Medulla oblongata (tissue), 1 donor: ENCODE data around the gene WDR59.
"Not testable (repeated sequence)": the region's sequence is repeated elsewhere in the genome, so short reads cannot be mapped to it uniquely, and the experiment has no call there.

ENCODE experiments used
- DNase-seq: peaks from one replicate; pipeline ENCODE4 v3.0.0-alpha.2; 2015; ENCODE audit errors: extremely low spot score

The WDR59 gene

DNA sequence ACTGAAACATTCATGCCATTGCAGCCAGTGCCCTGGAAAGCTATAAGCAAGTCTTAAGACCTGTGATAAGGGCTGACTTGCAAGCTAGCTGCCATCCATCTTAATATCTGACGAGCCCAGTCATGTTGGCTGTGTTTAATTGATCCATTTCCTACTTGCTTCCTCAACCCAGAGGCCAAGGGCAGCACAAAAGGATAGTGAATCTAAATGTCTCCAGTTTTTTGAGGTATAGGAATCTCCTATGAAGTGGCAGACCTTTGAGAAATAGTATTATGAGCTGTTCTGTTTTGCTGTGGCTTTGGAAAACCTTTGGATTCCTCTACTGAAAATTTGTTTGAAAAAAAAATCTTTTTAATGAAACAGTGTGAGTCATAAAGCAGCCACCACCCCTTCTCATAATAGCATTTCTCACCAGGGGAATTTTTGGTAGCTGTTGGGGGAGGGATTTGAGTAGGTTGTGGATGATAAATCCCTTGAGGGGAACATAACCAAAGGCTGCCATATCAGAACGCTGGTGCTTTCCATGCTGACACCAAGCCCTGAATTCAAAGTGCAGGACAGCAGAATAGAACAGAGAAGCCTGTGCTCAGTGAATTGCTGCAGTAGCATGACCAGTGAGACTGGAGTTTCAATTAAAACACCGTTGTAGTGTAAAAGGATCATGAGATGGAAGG is 26.8 kb upstream of the WDR59 start:
- no peak for DNase-seq

DNA sequence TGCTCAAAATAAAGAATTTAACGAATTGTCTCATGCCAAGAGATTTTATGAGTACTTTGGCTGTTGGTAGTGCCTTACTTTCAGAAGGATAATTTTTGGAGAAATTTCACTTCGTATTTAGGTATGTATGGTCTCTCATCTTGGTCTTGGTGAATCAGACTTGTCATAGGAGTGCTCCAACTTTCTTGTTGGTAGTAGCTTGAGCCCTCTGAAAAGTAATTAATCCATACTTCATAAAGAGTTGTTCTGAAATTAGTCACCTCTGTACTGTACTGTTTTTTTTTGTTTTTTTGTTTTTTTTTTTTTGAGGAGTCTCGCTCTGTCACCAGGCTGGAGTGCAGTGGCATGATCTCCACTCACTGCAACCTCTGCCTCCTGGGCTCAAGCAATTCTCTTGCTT is 25.5 kb upstream of the WDR59 start:
- DNase-seq, result no peak

DNA sequence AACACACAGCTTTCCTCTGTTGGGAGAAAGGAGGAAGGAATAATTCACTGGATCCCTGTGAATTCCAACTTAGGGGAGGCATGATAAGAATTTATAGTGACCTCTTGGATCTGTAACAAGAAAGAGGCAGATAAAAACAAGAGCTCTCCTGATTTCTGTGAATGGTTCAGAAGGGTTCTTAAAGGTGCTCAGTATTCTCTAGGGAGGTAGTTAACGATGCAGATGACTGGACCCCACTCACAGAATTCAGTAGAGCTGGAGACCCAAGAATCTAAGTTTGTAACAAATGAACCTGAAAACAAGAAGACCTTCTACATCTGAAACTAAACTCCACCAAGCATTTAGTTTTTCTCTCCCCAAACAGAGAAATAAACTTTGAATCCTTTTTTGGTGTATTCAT is 22.5 kb upstream of the WDR59 start:
- DNase-seq, result no peak

DNA sequence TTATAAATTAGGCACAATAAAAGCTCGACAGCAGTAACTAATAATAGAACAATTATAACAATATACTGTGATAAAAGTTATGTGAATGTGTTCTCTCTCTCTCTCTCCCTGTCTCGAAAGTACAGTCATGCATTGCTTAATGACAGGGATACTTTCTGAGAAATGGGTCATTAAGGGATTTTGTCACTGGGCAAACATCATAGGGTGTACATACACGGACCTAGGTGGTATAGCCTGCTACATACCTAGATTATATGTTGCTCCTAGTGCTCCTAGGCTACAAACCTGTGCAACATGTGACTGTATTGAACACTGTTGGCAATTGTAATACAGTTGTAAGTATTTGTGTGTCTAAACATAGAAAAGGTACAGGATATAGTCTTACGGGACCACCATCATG is 20.8 kb upstream of the WDR59 start:
- no peak for DNase-seq

DNA sequence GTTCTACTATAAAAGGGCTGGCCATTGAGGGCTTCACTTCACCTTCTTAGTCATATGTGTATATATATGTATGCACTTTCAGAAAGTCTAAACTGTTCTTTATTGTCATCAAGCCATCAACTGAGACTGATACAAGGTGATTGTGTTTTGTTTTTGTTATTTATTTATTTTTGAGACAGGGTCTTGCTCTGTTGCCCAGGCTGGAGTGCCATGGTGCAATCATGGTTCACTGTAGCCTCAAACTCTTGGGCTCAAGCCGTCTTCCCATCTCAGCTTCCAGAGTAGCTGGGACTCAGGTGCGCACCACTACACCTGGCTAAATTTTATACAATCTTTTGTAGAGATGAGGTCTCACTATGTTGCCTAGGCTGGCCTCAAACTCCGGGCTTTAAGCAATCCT is 19.5 kb upstream of the WDR59 start:
- no peak for DNase-seq

DNA sequence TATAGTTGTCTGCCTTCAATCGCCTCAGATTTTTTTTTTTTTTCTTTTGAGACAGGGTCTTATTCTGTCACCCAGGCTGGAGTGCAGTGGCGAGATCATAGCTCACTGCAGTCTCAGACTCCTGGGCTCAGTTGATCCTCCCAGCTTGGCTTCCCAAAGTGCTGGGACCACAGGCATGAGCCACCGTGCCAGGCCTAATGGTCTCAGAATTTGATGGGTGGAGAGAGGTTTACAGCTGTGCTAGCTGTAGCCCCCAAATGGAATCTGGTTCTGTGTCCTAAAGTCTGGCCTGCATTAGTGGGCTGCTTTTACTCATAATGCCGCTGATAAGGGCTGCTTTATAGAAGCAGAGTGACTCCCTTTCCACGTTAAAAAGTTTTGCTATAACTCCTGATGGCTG is 19.0 kb upstream of the WDR59 start:
- DNase-seq, result no peak

DNA sequence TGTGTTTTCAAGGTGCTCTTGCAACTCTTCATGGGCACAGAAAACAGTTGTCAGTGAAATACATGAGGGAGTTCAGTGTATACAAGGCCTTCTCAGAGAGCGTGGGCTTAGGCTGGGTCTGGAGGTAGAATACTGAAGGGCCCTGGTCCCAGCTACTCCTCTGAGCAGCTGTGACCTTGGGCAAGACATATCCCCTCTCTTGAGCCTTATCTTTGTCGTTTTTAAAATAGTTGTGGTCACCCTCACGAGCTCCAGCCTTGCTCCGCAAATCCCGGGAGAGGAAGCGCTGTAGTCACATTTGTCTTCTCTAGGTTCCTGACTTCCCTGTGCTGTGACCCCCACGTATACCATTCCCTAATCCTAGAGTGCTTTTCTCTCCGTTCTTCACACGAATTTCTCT is 17.6 kb upstream of the WDR59 start:
- DNase-seq, result no peak

DNA sequence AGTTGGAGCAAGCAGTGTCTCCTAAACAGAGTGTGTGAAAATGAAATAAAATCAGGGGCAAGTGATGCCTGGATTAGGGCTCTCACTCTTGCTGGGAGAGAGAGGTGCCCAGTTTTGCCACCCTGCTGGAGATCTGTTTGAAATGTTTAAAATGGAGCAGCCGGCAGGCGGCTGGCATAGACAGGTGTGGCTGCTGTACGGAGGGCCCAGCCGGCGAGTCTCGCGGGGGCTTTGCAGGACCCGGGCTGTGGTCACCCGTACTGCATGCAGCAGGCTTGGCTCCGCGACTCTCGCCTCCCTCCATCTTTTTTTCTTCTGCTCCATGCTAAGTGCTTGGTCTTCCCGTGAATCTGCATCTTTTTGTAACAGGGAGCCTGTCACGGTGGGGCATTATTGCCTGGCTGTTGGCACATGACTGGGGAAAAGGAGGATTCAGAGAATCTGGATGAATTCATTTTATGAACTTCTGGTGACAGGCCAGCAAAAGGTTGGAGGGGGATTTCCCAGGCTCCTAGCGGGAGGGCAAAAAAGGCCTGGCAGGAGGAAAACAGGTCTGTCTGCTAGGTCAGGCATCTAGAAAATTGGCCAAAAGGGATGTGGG is 15.7 kb upstream of the WDR59 start:
- DNase-seq, result no peak

DNA sequence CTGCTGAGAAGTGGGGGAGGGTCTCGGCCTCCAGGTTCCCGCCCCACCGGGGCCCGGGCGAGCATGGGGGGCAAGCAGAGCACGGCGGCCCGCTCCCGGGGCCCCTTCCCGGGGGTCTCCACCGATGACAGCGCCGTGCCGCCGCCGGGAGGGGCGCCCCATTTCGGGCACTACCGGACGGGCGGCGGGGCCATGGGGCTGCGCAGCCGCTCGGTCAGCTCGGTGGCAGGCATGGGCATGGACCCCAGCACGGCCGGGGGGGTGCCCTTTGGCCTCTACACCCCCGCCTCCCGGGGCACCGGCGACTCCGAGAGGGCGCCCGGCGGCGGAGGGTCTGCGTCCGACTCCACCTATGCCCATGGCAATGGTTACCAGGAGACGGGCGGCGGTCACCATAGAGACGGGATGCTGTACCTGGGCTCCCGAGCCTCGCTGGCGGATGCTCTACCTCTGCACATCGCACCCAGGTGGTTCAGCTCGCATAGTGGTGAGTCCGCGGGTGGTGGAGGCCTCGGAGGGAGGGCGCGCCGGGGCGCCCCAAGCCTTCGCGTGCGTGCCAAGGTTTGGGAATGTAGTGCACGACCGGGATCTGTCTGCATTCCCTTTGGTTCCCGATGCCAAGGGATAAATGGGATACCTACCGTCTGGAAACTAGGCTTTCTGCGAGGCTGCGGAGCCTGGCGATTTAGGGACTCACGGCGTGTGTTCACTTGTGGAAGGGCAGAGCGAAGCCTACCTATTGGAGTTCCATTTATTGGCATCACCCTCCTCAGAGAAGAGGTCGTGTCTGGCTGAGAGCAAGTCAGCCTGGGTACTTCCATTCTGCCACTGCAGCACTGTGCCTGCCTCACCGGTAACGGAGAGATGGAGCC is 14.9 kb upstream of the WDR59 start:
- DNase-seq, result peak; percentile 29

DNA sequence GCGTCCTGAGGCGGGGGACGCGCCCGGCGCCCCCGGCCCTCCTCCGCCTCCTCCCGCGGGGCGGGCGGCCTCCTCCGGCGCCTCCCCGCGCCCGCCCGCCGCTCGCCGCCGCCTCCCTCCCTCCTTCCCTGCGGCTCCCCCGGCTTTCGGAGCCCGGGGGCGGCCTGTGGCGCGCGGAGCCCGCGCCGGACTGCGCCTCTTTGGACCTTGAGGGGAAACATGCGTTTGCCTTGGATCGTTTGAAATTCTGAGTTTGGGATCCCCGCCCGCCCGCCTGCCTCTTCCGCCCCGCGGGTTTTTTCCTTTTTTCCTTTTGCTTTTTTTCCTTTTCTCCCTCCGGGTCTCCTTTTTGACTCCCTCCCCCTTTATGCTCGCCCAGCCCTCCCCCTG is 14.3 kb upstream of the WDR59 start:
- peak; percentile 27 for DNase-seq

DNA sequence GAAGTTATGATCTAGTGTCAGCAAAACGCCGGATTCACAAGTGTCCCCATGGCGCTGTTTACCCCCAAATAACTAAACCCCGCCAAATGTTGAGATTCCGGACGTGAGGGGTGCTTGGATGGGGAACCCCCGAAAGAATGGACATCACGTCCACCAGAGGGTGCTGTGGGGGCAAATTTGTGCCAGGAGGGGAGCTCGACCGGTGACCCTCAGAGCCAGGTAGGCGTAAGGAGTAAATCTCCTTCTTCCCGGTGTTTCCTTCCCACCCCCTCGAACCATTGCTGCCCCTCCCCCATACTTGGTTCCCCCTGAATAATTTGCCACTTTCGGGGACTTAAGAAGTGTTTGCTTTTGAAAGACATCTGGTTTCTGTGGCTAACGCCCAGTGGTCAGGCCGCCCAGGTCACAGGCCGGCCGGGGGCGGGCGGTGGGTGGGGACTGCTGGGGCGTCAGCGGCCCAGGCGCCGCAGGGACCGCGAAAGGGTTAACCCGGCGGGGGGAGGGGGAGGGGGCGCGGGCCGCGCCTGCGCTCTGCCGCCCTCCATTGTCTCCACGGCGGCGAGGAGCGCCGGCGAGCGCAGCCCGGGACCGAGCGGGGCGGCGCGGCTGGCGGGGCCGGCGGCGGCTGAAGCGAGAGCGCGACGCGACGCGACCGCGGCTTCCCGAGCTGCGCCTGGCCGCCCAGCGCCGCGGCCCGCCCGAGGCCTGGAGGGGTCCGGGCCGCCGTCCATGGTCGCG is 13.7 kb upstream of the WDR59 start, which contains the start of gene ZNRF1:
TSS of gene ZNRF1 (plus strand) at position 544 of the 738 bp plus-strand sequence. CDS start 648 bp downstream, outside the sequence.
- DNase-seq, result peak; percentile 85

DNA sequence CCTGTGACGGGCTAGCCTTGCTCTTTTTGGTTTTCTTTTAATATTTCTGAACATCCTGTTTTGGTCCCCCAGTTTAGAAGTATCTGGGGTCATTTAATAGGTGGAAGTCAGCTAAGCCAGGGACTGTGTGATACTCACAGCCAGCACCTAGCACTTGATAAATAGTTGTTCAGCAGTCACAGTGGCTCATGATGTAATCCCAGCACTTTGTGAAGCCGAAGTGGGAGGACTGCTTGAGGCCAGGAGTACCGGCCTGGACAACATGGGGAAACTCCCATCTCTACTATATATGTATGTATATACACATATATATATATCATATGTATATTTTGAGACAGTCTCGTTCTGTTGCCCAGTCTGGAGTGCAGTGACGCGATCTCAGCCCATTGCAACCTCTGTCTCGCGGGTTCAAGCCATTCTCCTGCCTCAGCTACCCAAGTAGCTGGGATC is 12.1 kb upstream of the WDR59 start:
- DNase-seq, result no peak

DNA sequence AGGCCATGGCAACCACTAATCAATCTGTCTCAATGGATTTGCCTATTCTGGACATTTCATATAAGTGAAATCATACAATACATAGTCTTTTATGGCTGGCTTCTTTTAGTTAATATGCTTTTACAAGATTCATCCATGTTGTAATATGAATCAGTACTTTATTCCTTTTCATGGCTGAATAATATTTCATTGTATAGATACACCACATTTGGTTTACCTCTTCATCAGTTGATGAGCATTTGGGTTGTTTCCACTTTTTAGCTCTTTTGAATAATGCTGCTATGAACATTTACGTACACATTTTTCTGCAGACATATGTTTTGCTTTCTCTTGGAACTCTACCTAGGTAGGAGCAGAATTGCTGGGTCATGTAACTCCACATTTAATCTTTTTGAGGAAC is 11.1 kb upstream of the WDR59 start:
- DNase-seq, result no peak

DNA sequence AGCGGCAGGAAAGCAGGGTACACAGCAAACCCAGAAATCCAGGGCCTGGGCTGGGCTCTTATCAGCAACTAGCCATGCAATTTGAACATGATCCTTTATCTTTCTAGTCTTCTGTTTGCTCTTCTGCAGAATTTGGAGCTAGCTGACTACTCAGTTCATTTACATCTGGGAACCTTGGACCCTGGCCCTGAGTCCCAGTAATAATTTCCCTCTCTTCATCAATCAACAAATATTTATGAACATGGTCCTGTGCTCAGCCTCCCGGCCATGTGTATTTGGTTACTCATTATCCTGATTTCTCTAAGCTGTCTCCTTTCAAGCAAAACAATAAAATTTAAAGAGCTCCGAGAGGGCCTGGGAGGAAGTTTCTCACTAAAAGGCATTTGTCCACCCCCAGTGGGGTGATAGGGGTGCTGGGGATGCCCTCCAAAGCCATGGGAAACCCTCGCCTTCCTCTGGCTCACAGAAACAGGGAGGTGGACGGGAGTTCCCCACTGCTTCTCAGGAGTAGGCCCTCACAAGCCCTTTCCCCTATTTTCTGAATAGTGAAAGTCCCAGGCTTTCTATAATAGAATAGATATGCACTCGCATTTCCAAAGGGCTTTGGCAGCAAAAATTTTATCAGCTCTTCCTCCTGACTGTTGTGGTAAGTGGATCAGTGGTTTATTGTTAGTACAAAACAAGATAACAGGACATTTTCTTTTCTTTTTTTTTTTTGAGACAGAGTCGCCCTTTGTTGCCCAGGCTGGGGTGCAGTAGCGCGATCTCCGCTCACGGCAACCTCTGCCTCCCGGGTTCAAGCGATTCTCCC is 6.9 kb upstream of the WDR59 start:
- no peak for DNase-seq

DNA sequence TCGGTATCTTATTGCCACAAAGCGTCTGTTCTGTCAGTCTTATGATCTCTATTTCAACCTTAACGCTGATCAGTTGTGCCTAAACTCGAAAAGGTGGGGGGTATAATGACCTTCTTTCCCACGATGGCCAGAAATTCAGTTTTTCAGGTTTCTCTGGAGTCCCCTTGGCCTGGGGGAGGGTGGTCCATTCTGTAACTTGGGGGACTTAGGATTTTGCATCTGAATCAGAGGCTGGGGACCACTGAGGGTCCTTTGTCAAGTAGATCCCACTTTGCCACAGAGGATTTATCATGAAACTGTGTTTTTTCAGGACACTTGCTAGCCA is 6.3 kb upstream of the WDR59 start:
- no peak for DNase-seq

DNA sequence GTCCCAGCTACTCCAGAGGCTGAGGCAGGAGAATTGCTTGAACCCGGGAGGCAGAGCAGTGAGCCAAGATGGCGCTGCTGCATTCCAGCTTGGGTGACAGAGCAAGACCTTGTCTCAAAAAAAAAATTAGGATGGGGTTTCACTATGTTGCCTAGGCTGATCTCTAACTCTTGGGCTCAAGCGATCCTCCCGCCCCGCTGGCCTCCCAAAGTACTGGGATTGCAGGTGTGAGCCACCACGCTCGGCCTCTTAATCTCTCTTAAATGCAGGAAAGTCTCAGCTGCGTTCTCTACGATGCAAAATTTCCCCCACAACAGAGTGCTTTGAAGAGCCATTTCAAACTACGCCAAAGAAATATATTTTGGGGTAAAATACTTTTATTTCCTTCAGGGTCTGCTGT is 5.9 kb upstream of the WDR59 start:
- DNase-seq, result no peak

DNA sequence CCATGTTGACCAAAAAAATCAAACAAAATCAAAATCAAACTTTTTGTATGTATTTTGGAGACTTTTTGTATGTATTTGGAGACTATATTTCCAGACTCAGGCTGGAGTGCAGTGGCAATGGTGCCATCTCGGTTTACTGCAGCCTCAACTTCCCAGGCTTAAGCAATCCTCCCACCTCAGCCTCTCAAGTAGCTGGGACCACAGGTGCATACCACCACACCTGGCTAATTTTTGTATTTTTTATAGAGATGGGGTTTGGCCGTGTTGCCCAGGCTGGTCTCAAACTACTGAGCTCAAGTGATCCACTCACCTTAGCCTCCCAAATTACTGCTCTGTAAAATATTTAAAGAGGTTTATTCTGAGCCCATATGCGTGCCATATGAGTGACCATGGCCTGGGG is 4.9 kb upstream of the WDR59 start:
- not testable (repeated sequence) for DNase-seq

DNA sequence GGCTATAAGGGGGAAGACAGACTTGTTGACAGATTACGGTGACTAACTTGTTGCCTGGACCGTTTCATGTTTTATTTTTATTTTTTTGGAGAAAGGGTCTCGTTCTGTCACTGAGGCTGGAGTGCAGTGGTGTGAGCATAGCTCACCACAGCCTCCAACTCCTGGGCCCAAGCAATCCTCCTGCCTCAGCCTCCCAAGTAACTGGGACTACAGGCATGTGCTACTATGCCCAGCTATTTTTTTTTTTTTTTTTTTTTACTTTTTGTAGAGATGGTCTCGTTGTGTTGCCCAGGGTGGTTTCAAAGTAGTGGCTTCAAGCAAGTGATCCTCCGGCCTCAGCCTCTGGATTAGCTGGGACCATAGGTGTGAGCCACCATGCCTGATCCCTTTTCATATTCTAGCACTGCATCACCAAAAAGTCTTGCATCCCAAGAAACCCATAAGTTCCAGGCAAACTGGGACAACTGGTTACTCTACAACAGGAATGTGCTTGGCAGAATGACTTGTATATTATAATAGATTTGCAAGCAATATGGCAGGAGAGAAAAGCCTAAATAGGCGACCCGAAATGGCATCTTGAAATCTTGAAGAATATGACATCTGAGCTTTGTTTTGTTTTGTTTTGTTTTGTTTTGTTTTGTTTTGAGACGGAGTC is 2.2 kb upstream of the WDR59 start:
- DNase-seq, result no peak

DNA sequence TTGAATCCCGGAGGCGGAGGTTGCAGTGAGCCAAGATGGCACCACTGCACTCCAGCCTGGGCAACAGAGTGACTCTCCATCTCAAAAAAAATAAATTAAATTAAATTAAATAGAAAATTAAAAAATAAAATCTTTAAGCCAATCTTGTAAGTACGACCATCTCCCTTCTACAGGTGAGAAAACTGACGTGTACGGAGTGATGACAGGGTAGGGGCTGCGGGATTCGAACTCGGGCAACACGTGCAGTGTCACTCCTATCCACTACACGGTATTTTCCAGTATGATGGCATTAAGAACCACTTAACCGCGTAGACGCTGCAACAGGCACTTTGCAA is 762 bp downstream of the WDR59 start:
- DNase-seq, result no peak

DNA sequence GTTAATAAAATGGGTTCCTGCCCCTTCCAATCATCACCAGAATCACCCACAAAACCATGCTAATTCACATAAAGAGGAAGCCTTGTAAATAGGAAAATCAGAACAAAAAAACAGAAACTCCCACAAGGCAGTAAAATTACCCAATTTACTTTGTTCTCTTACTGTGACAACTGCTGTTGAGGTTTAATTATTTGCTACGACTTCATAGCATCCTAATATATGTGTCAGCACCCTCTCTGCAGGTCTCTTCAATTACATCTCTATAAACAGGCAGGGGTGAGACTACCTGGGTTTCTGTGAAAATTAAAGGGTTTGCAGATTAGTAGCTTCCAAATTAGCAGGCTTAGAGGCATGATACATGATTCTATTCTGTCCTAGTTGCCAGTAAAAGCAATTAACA is 2.7 kb downstream of the WDR59 start:
- no peak for DNase-seq

DNA sequence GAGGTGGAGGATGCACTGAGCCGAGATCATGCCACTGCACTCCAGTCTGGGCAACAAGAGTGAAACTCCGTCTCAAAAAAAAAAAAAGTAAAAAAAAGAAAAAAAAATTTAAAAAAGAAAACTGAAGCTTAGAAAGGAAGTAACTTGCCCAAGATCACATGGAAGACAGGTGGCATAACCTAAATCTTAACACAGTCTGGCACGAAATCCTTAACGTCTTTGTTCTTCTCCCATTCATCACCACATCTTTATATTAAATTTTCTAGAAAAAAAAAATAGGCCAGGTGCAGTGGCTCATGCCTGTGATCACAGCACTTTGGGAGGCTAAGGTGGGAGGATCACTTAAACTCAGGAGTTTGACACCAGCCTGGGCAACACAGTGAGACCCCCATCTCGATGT is 9.3 kb downstream of the WDR59 start:
- DNase-seq, result no peak
